SK-MEL-5 (cell line): ENCODE results near the gene TIMM44. TPM values are rescaled to one million over a fixed set of nuclear protein-coding genes. Genes with fewer than 3 reads are reported as not detected.
"Not testable (repeated sequence)": the region's sequence is repeated elsewhere in the genome, so short reads cannot be mapped to it uniquely, and the experiment has no call there.

Experiments
- DNase-seq: peaks from one replicate; pipeline ENCODE4 v3.0.0-alpha.2; 2016; ENCODE audit warnings: low read depth, low spot score
- in situ Hi-C: cut with HindIII; loops from 2 replicates; pipeline ENCODE4 v1.10.0; 2016; ENCODE audit warnings: low sequenced_read_pairs, high pct_unique_total_duplicates, low pct_unique_long_range_greater_than_20kb
- total RNA-seq: library from RNA; depleted of rRNA; stranded (reverse); fragments of >200 nt; shearing (Covaris generic); gene quantifications from 2 replicates; pipeline ENCODE4 v1.2.3, GENCODE V29; 2014

Gene TIMM44
- total RNA-seq, 1 experiment from 2014 or later, result 71.4 TPM

DNA sequence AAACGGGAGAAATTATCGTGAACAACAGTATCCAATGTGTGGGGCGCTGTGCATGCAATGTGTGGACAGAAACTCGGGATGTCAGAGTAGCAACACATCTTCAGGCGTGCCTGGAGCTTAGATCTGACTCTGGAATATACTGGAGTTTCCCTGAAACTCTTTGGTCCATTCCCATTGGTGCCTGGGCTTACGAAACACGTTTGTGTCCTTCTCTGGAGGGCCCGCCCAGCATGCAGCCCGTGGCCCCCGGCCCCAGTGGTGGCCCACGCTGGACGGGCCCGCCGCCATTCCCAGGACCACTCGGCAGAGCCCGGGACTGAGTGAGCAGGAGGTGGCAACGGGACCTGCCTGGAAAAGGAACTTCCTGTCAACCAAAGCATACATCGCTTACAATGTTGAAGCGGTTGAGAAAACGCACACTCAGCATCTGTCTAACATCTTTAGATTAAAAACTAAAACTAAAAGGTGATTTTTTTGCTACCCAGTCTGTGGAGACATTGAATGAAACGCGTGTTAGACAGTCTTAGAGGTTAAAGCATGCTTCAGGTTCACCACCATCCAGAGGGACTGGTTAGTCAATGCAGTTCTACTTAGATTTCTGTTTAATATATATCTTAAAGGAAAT is 19.3 kb upstream of the TIMM44 start:
- in situ Hi-C loops, result no loop called here
- DNase-seq, result no peak

DNA sequence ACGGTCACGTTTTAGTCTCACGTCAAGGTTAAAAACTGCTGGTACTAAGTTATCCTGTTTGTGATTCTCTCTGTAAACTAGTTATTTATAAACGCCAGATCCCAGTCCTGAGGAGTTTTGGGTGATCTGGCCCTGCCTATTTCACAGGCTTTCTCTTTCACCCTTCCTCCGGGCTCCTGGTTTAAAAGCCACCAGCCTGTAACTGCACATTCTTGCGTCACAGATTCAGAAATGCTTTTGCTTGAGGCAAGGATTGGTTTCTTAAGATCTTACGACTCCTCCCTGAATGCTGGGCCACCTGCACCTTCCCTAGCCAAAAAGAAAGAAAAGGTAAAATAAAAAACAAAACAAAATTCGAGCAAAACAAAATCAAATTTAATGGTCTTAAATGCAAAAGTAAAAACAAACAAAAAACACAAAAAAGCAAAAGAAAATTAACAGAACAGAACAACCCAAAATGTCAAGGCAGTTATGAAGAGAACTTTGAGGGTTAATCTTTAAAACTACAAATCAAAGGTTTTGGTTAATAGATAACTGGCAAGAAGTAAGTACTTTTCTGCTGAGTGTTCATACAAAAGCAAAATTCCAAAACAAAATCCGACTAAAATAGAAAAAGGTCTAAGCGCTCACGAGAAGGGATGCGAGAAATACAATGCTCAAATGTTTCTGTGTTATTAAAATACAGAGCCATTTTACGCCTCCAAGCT is 18.6 kb upstream of the TIMM44 start:
- DNase-seq, result no peak
- in situ Hi-C loops, result no loop called here

GRCh38 chr19:7961082-7961481 is 17.6 kb upstream of the TIMM44 start:
- DNase-seq, in situ Hi-C loops: not testable (repeated sequence)

DNA sequence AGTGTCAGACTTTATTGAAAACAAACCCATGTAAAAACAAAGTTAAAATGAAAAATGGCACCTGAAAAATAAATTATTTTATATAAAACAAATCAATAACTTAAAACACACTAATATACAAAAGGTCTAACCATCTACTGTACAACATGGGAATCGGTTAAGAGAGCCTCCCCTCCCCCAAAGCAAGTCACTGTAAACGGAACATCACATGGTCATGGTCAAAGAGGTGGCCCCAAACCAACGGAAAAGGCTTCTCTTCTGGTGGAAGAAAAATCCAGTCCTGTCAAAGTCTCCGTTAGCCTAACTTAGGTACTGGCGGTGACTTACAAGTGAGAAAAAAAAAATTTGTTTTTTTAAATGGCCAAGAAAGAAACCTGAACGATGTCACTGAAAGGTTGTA is 15.7 kb upstream of the TIMM44 start:
- no peak for DNase-seq
- in situ Hi-C loops, result no loop called here

DNA sequence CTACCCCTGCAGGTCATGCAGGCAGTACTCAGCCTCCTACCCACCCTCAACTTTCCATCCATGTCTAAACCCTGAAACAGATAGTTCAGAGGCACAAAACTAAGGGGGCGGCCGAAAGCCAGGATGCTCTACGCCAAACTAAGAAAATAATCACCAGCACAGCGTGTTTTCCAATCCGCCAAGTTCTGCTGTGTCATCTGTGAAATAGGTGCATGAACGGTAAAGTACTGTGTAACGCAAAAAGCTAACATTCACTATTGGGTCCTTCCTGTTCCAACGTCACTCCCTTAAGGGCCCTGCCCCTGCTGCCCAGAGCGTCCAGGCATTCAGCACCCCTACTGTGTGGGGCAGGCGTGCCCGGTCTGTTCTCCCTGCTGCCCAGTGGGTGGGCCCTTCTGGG is 12.2 kb upstream of the TIMM44 start:
- in situ Hi-C loops, result no loop called here
- no peak for DNase-seq

- DNase-seq, result no peak
- in situ Hi-C loops, result no loop called here
These were observed 10.1 kb upstream of the TIMM44 start for GRCh38 chr19:7953576-7953975.

DNA sequence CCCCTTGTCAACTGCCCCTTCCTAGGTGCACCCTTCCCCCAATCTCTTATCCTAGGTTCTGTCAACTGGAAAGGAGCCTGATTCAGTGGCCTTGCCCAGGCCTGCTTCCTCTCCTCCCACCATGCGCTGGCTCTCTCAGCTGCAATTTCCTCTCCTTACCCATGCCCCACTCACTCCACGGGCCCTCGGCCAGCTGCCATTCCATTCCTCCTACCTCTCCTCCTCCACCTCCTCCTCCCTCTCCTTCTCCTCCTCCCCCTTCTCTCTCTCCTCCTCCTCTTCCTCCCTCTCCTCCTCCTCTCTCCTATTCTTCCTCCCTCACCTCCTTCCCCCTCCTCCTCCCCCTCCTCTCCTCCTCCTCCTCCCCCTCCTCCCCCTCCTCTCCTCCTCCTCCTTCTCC is 9.6 kb upstream of the TIMM44 start:
- in situ Hi-C loops, result no loop called here
- no peak for DNase-seq

DNA sequence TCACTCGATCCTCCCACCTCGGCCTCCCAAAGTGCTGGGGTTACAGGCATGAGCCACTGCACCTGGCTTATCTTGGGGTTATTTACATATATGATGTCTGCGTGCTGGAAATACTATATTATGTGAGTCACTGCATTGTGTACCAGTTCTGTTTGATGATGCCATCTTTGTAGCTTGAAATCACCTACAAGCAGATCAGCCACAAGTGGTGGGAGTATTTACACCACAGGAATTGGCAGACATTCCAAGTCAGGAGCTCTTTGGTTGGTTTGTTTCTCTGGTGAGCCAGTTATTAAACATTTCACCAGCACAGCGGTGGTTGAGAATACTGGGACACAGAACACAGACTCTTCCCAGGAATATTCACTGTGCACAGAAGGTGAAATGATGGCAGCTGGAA is 4.5 kb upstream of the TIMM44 start:
- in situ Hi-C loops, result no loop called here
- DNase-seq, result no peak

GRCh38 chr19:7944177-7944761 is 803 bp upstream of the TIMM44 start:
- in situ Hi-C loops, result no loop called here

GRCh38 chr19:7942981-7943443 is 454 bp downstream of the TIMM44 start:
- in situ Hi-C loops, result no loop called here
- DNase-seq, result no peak

More at GRCh38 chr19:7944177-7944761, 803 bp upstream of the TIMM44 start:
- DNase-seq, result peak; percentile 91

GRCh38 chr19:7941895-7942596 is 1.4 kb downstream of the TIMM44 start:
- DNase-seq, result no peak
- in situ Hi-C loops, result no loop called here

GRCh38 chr19:7940841-7941240 is 2.6 kb downstream of the TIMM44 start:
- in situ Hi-C loops, result no loop called here

GRCh38 chr19:7934766-7935165 is 8.7 kb downstream of the TIMM44 start:
- no peak for DNase-seq
- in situ Hi-C loops, result no loop called here

More at GRCh38 chr19:7940841-7941240, 2.6 kb downstream of the TIMM44 start:
- no peak for DNase-seq

- DNase-seq, result no peak
- in situ Hi-C loops, result no loop called here
These were observed 9.4 kb downstream of the TIMM44 start for GRCh38 chr19:7933828-7934725.

GRCh38 chr19:7933411-7933810 is 10.1 kb downstream of the TIMM44 start:
- no peak for DNase-seq
- in situ Hi-C loops, result no loop called here

DNA sequence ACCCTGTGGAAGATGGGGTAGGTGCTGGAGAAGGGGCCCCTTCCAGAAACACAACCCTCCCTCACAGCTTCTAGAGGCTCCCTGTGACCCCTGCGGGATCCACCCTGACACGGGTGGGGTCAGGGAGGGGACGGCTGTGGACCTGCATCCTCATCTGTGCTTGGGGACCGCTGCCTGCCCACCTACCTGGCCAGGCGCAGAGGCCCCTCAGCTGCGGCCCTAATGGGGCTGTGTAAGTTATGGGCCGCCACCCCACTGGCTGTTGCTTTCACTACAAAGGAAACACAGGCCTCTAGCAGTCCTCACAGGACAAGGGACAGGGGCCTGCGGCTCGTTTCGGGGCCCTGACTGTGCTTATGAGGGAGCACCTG is 10.6 kb downstream of the TIMM44 start:
- DNase-seq, result no peak
- in situ Hi-C loops, result no loop called here

DNA sequence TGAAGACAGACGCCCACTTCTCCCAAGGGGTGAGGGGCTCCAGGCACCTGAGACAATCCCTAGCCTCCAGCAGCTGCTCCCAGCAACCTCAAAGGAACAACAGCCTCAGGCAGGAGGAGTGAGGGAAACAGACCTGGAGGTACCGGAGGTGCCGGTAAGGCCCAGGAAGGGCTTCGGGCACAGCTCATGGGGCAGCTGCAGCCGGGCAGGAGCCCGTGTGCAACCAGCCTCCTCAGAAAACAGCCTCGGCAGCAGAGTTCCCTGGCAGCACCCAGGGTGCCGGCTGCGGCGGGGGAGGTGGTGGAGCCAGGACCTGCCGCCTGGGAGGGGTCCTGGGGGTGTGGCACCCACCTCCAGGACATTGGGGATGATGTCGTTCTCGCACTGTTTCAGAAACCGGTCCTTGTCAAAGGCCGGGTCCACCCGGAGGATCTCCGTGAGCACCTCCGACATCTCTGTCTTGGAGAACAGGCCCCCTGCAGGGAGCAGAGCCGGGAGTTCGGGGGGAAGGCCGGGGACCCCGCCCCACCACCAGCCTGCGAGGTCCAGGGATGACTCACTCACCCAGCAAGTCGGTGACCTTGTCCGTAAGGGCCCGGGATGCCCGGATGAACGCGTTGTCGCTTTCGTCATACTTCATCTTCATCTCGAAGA is 11.1 kb downstream of the TIMM44 start:
- no peak for DNase-seq
- in situ Hi-C loops, result no loop called here
